Urothelium cell line (cell line): ENCODE results near the gene CNTNAP5.

Experiments
- DNase-seq: peaks from one replicate; pipeline ENCODE4 v3.0.0; 2011; ENCODE audit warnings: low spot score, mixed read lengths
- FAIRE-seq: peaks from 2 replicates; lab custom pipeline; 2011; peaks lifted over from hg19 to GRCh38; lab: Jason Lieb, UNC

CNTNAP5 gene

DNA sequence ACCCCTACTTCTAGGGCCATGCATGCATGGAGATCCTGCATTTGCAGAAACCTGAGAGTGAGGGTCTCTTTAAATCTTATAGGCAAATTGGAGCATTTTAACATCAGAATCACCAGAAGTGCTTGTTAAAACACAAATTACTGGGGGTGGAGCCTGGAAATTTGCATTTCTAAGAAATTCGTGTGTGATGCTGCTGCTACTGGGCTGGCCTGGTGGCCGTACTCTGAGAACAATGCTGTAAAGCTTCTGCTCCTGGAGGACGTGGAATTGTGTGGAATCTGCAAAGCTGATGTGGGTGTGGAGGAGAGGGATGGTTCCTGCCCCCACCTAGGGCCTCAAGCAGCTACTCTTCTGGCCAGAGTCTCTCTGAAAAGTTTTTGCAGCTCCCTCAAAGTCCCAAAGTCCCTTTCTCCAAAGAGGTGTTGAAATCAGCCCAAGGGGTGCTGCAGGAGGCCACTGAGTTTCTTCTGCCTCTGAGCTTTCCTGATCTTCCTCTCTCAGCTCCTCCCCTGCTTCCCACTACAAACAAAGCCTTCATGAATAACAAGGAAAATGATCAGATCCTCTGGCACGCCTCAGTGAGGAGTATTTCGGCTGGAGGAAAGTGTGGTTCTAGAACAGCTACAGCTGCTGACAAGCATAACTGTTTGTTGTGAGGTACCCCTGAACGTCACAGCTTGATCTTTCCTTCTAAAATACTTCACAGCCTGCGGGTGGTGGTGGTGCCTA is 508.3 kb downstream of the CNTNAP5 start:
- no peak for DNase-seq
- no peak for FAIRE-seq

DNA sequence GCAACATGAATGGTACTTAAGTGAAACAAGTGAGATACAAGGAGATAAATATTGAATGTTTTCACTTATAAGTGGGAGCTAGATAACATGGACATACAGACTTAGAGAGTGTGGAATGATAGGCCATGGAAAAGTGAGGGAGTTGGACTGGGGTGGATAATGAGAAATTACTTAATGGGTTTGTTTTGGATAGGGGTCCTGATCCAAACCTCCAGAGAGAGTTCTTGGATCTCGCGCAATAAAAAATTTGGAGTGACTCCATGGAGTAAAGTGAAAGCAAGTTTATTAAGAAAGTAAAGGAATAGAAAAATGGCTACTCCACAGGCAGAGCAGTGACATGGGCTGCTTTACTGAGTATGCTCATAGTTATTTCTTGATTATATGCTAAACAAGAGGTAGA is 508.9 kb downstream of the CNTNAP5 start:
- DNase-seq (no peak), FAIRE-seq (no peak)

DNA sequence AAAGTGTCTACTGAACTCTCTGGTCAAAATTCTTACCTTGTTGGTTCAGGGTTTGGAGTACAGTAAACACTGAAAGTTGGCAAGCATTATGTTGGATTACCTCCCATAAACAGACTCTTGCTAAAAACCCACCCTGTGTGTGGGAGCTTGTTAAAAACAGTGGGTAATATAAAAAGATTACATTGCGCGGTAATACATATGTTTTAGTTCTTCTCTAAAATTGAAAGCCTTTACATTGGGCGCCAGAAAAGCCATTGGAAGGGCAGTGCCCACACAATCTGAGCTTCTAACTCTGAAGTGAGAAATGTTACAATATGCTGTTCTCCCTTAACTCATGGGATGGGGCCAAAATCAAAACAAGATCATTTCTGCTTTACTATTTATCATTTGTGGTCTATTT is 510.7 kb downstream of the CNTNAP5 start:
- DNase-seq (no peak), FAIRE-seq (no peak)

DNA sequence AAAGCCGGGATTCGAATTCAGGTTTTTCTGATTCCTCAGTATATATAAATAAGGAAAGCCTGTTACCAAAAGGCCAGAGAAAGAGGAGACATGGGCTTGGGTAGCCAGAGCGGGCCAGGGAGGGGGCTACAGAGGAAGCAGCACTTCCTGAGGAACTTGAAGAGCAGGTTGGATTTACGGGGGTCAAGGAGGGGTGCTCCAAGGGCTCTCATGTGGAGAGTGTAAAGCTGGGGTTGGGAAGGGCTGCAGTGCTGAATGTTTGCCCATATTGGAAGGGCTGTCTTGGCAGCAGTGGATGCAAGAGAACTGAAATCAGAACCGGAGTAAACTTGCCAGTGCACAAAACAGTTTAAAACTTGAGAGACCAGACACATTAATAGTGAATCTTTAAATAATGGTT is 511.5 kb downstream of the CNTNAP5 start:
- no peak for DNase-seq
- no peak for FAIRE-seq

DNA sequence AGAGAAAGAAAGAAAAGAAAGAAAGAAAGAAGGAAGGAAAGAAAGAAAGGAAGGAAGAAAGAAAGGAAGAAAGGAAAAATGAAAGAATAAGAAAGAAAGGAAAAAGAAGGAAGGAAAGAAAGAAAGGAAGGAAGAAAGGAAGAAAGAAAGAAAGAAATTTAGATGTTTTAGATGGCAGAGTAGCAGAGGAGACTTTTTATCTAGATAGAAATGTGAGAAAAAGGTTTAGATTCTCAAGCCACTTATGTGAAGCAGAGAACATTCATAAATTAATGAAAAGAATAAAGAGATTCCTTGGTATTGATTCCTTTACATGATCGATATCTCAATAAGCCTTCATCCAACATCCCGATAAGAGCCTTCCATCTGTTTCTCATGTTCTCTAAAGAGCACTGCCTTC is 513.5 kb downstream of the CNTNAP5 start:
- DNase-seq = no peak

DNA sequence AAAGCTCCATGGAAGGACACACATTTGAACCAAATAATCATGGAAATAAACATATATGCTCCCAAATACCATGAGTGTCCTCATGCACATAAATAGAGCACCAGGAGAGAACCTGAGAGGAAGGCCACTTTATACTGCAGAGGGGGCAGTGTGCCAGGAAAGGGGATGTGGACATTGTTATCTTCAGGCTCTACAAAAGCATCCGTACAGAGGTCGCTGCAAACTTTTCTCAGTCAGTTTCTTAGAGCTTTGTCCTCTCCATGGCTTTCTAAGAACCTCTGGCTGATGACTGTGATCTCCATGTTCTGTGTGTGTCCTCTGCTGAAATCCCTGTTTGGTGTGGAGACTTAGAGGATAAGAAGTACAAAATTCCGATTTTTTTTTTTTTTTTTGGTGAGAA is 515.7 kb downstream of the CNTNAP5 start:
- FAIRE-seq = no peak

More for the DNA sequence above, 513.5 kb downstream of the CNTNAP5 start:
- FAIRE-seq = no peak

DNA sequence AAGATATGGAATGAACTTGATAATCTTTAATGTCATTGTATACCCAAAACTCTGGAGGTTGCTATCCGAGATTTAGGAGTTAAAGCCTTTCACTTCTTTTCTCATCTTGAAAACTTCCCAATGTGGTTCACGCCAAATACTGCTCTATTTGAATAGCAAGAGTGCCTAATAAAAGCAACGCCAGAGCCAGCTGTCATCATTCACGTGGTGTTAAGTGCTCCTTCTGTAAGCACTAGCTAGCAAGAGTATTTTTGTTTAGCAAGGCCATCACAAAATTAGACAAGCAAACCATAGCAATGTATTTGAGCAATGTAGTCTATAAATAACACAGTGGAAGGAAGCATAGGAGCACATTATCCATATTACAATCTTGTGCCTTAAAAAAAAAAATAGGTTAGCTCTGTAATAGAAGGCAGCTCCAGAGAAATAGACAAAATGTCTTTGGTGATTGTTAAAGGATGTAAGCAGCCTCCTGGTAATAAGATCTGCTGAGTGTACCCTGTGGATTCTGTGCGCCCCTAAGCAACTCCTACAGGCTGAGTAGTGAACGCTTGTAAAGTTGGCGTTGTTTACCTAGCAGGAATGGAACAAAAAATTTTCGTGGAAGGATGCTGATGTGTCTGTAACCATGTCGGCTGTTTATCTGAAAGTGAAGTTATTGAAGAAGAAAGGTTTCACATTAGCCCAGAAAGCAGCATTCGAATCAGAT is 518.0 kb downstream of the CNTNAP5 start:
- DNase-seq = no peak
- FAIRE-seq = no peak

More for the DNA sequence above, 515.7 kb downstream of the CNTNAP5 start:
- DNase-seq = no peak

DNA sequence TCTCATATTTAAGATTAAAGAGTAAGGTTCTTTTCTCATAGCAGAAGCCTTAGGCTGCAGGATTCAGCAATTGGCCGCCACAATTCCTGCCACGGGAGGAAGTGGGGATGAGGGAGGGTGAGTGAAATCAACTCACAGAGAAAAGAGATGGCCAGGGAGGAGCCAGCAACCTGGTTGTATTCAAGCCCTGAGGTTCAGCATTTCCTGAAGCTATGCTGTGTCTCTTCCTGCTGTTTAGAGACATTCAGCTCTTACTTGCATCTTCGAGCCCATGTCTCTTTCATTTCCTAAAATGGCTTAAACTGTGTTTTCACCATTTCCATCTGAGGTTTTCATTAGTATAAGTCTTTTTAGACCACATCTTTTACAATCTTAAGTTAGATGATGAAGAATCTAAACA is 522.6 kb downstream of the CNTNAP5 start:
- no peak for DNase-seq
- FAIRE-seq = no peak

DNA sequence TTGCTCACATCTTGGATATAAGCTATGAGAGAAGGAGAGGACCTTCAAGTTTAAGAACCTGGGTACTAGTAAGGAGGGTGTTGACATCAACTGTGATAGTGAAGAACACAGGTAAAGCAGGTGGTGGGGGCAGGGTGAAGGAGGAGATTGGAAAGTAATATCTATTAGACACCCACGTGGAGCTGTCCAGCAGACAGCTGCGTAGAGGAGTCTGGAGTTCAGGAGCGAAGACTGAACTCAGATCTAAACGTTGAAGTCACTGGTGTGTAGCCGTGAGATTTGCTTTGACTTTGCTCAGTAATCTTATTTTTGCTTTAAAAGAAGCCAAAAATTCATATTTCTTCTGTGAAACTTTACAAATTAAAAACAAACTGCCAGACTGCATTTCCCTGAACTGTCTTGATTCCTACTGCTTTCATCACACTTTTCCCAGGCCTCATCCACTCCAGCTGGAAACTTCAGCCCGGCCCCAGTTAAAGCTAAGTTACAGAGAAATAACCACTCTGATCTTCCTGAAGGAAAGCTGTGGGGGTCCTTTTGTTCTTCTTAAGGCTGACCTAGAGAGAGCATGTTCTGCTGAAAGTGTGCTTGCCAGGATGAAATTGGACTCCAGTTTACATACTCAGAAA is 533.3 kb downstream of the CNTNAP5 start:
- FAIRE-seq (no peak), DNase-seq (no peak)

DNA sequence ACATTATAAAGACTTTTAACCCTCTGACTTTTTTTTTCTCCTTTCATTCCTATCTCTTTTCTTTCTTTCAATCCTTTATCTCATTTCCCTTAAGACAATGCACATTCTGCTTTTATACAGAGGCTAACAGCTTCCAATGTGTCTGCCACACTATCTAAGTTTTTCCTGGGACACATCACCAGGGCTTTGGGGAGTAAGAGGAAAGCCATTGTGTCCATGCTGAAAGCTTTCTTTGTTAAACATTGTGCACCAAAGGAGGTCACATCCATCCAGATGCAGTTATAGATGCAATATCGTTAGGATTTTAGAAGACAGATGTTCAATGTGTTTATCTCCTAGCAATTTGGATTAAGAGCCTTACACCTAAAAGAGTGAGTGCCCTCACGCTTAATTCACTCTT is 534.1 kb downstream of the CNTNAP5 start:
- no peak for FAIRE-seq

DNA sequence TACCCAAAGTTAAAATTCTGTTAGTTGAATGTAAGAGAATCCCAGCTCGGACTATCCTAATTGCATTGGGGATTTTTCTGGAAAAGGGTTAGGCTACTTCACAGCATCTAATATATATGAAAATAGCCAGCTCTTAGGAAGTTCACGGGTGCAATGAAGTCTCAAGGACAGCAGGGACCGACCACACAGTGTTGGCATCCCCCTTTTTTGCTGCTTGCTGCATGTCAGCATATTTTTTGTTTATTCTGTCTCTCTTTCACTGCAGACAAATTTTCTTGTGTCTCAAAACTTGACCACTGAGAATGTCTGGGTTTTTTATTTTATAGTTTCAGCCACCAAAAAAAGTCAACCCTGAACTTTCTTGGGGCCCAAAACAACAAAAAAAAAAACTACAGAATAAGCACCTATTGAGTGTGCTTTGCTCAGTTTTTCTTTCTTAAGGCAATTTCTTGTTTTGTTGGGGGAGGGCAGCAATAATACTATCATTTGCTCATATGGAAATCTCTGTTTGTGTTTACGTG is 535.6 kb downstream of the CNTNAP5 start:
- DNase-seq (no peak), FAIRE-seq (no peak)

More for the DNA sequence above, 534.1 kb downstream of the CNTNAP5 start:
- no peak for DNase-seq

DNA sequence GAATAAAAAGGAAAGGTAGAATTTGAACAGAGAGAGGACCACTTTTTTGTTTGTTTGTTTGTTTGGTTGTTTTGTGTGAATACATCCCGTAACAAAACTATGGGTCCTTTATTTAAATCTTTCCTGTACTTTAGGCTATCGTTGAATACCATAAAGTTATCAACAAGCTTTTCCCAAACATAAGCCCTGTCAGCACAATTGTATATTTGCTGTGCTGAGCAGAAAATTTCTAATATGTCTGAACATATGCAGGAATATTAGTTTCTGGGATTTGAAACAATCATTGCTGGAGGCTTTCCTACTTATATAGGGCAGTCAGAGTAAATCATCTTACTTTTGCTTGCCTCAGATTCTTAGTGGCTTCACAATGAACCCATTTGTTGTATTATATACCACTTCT is 536.4 kb downstream of the CNTNAP5 start:
- FAIRE-seq = no peak
- DNase-seq = no peak

DNA sequence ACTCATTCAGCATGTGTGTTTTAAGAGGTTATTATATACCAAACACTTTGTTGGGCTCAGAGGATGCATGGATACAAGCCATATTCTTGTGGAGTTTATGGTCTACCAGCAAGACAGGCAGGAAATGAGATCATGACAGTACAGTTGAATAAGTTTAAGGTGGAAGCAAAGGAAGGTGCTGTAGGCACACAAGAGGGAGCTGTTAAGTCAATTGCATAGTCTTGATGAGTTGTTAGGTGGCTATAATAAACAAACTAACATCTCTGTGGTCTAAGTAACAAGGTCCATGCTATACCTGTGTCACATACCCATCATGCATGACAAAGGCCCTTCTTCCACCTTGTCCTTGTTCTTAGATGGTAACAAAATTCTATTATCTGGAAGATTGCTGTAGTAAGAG is 538.3 kb downstream of the CNTNAP5 start:
- FAIRE-seq (peak; percentile 53), DNase-seq (no peak)

DNA sequence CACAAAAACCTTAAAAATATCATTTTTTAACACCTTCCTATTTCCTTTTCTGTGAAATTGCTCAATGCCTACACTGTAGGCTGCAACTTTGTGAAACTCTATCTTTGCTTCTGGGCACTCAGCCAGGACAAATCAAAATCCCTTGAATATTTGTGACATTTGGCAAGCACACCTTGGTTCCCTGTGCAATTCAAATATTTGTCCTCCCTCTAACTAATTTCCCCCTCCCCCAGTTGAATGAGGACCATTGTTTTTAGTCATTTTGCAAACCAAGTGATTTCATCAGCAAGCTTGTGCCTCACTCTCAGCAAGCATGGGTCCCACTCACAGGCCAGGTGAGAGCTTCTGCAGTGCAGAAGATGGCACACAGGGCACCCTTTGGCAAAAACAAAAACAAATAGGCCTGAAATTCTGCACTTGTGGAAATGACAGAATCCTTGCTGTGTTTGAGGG is 541.5 kb downstream of the CNTNAP5 start:
- DNase-seq (peak; percentile 52), FAIRE-seq (no peak)

DNA sequence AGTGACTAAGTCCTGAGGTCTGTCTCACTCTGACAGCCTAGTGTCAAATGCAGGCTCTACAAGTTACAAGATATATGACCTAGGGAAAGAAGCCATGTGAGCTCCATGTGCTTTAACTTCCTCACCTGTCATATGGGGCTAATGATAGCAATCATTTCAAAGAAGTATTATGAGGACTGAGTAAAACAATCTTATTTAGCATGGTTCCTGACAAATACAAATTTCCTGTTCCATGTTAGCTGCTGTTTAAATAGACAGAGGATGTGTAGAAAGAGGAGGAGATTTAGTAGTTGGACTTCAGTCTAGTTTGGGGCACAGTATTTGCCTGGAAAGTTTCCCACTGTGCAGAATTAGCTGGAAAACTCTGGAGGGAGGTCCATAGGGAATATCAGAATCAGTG is 545.8 kb downstream of the CNTNAP5 start:
- DNase-seq = no peak
- FAIRE-seq = no peak

DNA sequence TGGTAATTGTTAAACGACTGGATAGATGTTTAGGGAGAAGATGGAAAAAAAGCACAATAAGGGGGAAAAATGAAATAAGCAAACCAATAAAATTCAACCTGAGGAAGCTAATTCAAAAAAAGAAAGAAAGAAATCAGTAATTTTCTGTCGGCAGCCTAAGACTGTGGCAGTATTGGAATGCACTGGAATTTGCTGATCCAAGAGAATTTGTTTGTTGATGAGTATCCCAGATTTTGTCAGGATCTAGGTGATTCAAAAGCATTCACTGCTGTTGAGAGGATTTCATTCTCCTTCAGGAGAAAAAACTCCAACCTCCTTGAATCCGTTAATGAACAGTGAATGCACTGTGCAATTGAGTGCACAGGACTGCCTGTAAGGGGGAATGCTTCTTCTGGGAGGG is 546.7 kb downstream of the CNTNAP5 start:
- FAIRE-seq = no peak
- no peak for DNase-seq

DNA sequence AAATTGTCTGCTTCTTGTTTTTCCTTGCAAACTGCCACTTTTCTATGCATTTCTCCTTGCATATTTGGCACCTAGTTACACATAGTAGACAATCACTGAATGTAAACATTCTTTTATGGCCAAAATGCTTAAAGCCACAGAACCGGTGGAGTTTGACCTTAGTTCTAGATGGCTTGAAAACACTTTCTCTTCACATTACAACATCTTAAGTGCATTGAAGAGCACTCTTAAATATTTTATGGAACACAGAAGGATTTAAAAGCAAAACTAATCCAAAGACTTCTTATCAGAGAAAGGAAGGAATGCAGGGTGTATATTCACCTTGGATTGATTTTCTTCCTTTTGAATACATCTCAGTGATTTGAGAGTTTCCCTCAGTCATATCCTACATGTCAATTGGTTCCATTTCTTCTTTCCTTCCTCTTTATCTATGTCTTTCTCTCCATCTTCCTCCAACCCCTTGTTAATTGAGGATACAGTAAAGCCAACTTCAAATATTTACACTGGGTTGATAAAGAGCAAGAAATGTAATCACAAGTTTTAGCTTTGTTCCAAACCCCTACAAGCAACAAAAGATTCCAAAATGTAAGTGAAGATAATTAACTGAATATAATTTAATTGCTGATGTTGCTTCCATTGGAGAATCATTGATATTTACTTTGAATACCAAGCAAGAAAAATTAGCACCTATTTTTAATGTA is 548.0 kb downstream of the CNTNAP5 start:
- FAIRE-seq = no peak
- DNase-seq = no peak

DNA sequence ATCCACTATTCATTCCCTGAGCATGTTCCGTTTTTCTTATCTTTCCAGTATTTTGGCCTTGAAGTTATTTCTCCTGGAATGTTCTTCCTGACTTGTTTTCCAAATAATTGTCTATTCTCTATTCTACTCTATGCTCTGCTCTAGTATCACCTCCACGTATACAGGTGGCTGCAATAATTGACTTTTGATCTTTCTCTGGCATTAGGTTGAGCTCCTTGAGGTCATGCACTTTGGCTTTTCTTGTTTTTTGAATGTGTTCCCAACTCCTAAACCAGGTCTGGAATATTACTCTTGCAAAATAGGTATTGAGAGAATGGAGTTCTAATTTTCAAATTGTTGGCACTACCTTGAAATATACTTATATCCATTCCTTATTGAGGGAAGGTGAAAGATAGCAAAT is 550.4 kb downstream of the CNTNAP5 start:
- DNase-seq (no peak), FAIRE-seq (no peak)

DNA sequence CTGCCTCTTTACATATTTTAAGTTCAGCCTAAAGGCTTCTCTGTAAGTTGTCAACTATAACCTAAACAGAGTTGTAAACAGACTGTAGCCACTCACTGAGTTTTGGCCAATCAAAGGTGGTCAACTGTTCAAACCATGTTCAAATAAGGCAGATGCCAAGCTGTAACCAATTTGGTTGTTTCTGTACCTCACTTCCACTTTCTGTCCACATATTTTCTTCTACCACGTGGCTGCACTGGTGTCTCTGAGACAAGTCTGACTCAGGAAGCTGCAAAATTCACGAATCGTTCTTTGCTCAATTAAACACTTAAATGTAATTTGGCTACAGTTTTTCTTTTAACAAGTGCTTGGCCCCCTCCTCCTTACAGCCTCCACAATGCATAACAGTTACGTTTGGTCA is 555.2 kb downstream of the CNTNAP5 start:
- FAIRE-seq (no peak), DNase-seq (no peak)

DNA sequence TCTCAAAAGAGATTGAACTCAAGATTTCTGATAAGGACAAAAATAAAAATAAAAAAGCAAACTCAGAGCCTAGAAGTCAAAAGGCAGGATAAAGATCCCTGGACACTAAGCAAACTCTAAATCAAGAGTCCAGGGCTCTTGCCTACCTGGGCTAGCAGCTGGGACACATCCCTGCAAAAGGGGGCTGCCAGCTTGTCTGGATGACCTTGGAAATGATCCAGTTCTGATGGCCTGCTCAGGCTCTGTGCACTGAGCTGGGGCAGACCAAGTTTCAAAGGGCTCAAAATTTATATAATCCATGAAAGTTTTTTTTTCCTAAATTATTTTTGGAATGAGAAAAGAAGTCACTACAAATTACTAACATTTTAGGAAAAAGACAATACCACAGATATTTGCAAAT is 557.3 kb downstream of the CNTNAP5 start:
- DNase-seq = no peak
- no peak for FAIRE-seq

DNA sequence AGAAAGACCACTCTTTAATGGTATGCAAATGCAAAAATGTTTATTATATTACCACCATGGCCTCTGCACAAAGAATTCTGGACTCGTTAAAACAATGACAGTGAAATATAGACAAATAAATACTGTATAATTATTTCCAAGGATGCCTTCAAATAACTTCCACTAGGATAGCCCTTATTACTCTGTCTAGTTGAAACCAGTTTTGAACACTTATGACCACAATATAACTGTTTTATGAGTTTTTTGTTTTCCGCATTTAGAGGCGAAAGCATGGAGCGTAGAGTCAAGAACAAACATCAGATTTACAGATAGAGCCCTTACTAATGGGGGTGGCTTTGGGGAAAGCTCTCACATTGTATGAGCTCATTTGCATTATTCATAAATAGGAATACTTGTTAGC is 559.5 kb downstream of the CNTNAP5 start:
- DNase-seq (no peak), FAIRE-seq (no peak)
